Fibroblast of villous mesenchyme (primary cell): ENCODE data around the gene TP53TG5. TPM values are rescaled to one million over a fixed set of nuclear protein-coding genes. Genes with fewer than 3 reads are reported as not detected.

Experiments used
- DNase-seq: peaks from one replicate; pipeline ENCODE4 v3.0.0-alpha.2; 2010; ENCODE audit warnings: low read depth
- H3K4me3 ChIP-seq: 2 replicates; pipeline ENCODE4 v1.5.1; 2011; ENCODE audit warnings: low read depth, mild to moderate bottlenecking, low read length
- CTCF ChIP-seq: IDR thresholded peaks from 2 replicates; pipeline ENCODE4 v1.5.1; 2012; ENCODE audit warnings: low read depth, mild to moderate bottlenecking, low read length; ENCODE audit not compliant: insufficient read depth
- total RNA-seq: library from RNA; depleted of rRNA; stranded (reverse); fragments of >200 nt; gene quantifications from 2 replicates; pipeline ENCODE4 v1.2.3, GENCODE V29; 2012

Gene TP53TG5
- total RNA-seq, 1 donor = not detected

GRCh38 chr20:45342855-45343531 is 35.1 kb downstream of the TP53TG5 start:
- no peak for TF ChIP-seq CTCF
- H3K4me3 ChIP-seq = peak overlapping the region; percentile 98
- DNase-seq = no peak

- no peak for TF ChIP-seq CTCF
- peak; percentile 89 for DNase-seq
- peak overlapping the region; percentile 98 for H3K4me3 ChIP-seq
Measured at GRCh38 chr20:45341939-45342854, 35.9 kb downstream of the TP53TG5 start.

- DNase-seq = no peak
- no peak for TF ChIP-seq CTCF
- H3K4me3 ChIP-seq = peak overlapping the region; percentile 98
Measured at GRCh38 chr20:45341579-45341938, 36.6 kb downstream of the TP53TG5 start.

- TF ChIP-seq CTCF = no peak
- no peak overlapping the region for H3K4me3 ChIP-seq
- DNase-seq = no peak
Measured at GRCh38 chr20:45340951-45341350, 37.2 kb downstream of the TP53TG5 start.

GRCh38 chr20:45340236-45340847 is 37.8 kb downstream of the TP53TG5 start:
- no peak for DNase-seq
- TF ChIP-seq CTCF = no peak
- no peak overlapping the region for H3K4me3 ChIP-seq

- TF ChIP-seq CTCF = no peak
- no peak for DNase-seq
Measured at GRCh38 chr20:45339799-45340198, 38.3 kb downstream of the TP53TG5 start.

More at GRCh38 chr20:45339799-45340198, 38.3 kb downstream of the TP53TG5 start:
- H3K4me3 ChIP-seq = no peak overlapping the region
